GM18502 (cell line): Measurements from ENCODE around the gene FRMD4A.
"Not testable (repeated sequence)": the region's sequence is repeated elsewhere in the genome, so short reads cannot be mapped to it uniquely, and the experiment has no call there.

ENCODE experiments used
- ATAC-seq: cut with Tn5 transposase; IDR thresholded peaks from one replicate; pipeline ENCODE4 v1.9.1; 2021; ENCODE audit warnings: mild to moderate bottlenecking; ENCODE audit not compliant: unreplicated experiment, poor library complexity

FRMD4A gene

DNA sequence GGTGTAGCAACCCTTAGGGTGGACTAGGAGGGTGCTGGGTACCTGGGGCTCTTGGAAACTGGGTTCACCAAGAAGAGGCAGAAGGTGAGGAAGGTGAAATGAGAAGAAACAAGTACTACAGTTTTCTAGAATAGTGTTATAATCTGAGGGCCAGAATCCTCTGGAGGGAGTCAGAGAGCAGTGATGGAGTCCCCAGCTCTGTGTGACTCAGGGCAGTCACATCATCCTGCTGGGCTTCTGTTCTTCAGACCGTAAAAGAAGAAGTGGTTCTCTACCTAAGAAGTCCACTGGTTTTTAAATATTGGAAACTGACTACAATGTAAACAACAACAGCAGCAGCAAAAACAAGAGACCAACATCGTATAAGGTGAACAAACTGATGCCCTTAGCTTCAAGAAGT, 546.7 kb downstream of the FRMD4A start:
- peak; percentile 50 for ATAC-seq

DNA sequence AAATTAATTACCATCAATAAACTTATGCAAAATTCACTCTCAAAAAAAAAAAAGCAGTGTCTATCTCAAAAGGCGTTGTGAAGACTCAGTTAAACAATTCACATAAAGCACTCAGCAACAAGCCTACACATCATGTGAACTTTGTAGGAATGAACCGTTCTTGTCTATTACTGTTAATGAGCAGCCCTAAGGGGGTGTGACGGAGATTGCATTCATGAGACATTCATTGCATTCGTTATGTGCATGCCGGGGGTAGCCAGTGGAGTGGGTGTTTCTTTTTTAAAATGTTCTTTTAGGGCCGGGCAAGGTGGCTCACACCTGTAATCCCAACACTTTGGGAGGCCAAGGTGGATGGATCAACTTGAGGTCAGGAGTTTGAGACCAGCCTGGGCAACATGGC, 551.0 kb downstream of the FRMD4A start:
- no peak for ATAC-seq

DNA sequence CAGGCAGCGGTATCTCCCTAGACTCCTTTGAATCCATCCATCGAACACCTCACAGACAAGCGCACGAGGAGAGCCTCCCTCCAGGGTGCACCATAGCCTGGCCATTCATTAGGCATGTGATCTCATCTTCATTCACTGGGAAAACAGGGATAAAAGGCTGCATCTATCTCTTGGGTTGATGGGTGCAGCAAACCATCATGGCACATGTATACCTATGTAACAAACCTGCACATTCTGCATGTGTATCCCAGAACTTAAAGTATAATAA, 552.1 kb downstream of the FRMD4A start:
- not testable (repeated sequence) for ATAC-seq

DNA sequence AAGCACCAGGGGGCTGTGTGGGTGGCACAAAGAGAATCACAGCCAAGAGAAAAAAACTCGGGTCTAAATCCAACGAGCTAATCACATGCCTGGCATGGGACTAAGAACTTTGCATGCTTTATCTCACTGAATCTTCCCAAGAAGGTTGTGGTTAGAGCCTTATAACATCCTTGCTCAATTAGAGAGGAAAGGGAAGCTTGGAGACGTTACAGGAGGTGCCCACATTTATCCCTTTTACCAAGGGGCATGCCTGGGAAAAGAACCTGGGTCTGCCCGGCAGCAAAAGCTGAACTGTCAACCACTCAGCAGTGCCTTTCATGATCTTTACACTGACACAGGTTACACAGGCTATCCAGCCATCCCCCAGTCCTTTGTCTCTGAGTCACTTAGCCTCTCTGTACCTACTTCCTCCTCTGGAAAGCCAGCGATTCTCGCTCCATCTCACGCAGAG, 553.8 kb downstream of the FRMD4A start:
- peak; percentile 78 for ATAC-seq

DNA sequence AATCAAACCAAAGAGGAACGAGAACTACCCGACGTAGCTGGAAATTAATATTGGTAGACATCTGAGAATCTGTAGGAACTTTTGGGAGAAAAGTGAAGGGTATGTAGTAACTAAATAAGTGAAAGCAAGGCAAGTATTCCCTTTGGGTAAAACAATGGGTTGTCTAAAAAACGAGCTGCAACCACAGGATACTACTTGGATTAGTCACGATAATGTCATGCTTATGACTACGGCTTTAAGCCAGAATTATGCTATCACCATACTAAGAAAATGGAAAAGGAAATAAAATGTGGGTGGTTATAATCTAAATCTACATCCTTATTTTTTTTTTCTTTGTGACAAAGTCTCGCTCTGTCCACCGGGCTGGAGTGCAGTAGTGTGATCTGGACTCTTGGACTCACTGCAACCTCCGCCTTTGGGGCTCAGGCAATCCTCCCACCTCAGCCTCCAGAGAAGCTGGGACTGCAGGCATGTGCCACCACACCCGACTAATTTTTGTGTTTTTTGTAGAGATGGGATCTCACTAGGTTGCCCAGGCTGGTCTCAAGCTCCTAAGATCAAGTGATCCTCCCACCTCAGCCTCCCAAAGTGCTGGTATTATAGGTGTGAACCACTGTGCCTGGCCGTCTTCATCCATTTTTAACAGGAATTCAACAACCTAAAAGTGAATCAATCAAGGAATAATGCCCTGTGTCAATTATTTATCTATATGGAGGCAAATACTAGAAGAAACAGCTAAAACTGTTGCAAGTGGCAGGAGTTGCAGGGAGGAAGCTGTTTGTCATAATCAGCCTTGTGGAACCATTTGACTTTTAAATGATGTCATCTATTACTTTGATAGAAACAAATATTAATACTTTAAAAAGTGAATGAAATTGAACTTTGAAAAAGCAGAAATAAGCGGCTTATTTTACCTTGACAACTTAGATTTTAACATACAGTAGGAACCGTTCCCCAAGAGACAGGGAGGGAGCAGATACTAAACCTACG, 554.6 kb downstream of the FRMD4A start:
- ATAC-seq: no peak

DNA sequence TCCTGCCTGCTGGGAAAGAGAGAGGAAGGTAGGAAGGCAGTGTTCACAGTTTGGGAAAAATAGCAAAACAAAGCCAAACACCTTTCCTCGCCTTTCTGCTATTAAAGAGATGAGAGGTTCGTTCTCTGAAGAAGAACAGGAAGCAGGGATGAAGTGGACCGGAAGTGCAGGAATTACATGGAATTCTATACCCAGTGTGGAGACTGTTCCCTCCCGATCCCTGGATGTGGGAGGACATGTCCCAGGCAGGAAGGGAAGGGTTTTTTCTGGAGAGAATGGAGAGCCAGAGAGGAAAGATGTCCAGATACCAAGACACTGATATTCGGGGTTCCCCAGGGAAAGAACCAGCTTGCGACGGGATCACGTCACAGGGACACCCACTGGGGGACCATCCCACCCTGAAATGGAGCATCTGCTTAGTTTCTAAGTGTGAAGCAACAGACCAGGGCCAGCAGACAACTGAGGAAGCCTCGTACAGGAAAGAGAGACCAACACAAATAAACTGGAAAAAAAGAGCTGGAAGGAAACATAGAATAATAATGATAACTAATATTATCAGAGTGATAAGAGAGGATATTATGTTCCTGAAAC, 556.3 kb downstream of the FRMD4A start:
- ATAC-seq: no peak

DNA sequence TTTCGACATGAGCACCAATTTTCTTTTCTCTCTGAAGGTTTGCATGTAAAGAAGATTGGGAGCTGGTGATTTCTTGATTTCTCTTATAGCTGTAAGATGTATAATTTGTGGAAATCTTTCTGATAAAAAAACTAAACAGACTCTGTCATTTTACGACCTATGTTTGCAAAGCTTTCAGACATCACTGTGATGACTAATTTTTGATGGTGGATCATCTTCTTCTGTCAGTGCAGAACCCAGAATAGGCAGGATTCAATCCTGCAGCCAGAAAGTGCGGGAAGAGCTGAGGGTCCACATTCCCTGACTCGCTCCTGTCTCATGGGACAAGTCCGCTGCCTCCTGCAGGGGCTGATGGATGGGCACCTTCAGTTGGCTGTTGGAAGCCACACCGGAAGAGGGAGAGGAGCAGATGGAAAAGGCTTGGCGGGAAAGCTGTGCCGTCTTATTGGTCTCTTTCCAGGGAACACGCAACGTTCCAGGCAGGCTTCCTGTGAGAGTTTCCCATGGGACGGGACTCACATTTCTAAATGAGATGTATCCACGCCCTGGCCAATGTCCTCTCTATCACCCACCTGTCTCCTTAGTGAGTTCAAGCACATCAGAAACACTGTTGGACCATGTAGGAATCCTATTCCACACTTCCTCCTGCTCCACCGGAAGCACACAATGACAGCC, 557.1 kb downstream of the FRMD4A start:
- no peak for ATAC-seq

DNA sequence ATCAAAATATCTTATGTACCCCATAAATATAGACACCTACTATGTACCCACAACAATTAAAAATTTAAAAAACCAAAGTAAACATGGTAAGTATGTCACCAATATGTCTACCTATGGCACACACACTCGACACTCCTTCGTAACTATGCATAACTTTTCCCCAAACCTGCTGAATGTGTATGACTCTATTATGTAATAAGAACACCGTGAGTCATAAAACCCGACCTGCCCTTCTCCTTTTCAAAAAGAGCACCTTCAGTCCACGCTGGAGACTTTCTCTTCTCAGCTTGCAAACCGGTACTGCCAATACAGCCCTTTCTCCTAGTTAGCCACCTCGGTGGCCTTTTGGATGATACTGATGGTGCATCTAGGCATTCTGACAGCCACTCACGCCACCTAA, 557.7 kb downstream of the FRMD4A start:
- no peak for ATAC-seq

DNA sequence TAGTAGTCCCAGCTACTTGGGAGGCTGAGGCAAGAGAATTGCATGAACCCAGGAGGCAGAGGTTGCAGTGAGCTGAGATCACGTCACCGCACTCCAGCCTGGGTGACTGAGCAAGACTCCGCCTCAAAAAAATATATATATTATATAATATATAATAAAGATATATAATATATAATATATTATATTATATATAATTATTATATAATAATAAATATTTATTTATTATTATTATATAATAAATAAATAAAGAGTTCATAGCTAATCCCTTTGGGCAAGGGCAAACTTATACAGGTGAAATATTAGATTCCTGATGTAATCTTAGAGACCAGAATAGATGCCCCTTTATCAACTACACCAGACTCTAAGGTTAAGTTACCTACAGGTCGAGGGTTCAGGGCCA, 558.7 kb downstream of the FRMD4A start:
- no peak for ATAC-seq

DNA sequence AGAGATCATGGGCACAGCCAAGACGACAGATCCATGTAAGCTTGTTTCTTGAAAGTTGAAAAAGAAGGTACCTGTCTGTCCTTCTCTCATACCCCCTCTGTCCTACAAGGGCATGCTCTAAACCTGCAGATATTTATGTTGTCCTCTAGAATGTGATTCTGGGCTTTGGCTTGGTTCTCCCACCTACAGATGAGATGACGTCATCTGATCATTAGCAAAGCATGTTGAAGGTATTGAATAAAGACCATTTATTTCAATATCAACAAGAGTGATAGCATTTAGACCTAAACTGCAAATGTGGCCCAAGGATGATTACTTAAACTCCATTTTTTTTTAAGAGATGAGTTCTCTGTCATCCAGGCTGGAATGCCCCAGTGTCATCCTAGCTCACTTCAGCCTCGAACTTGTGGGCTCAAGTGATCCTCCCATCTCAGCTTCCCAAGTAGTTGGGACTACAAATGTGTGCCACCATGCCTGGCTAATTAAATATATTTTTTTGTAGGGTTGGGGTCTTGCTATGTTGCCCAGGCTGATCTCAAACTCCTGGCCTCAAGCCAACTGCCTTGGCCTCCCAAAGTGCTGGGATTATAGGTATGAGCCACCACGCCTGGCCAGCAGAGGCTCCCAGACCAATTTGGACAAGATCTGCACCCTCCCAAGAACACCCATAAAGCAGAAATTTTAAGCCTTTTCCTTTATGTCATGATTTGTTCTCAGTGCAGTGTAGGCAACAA, 559.8 kb downstream of the FRMD4A start:
- ATAC-seq: no peak

DNA sequence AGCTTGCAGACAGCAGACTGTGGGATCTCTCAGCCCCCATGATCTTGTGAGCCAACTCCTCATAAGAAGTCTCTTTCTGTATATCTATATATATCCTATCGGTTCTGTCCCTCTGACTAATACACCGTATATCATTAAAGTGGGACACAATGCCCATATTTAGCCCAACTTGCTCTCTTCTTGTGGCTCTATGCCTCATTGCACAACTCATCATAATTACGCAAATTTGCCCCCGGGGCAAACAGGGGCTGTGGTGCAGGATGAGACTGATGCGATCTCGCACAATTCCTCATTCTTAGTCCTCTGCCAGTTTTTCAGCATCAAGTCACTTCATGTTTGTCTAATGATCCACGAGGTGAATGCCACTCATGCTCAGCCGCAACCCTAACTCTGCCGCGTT, 560.8 kb downstream of the FRMD4A start:
- ATAC-seq: peak; percentile 72

DNA sequence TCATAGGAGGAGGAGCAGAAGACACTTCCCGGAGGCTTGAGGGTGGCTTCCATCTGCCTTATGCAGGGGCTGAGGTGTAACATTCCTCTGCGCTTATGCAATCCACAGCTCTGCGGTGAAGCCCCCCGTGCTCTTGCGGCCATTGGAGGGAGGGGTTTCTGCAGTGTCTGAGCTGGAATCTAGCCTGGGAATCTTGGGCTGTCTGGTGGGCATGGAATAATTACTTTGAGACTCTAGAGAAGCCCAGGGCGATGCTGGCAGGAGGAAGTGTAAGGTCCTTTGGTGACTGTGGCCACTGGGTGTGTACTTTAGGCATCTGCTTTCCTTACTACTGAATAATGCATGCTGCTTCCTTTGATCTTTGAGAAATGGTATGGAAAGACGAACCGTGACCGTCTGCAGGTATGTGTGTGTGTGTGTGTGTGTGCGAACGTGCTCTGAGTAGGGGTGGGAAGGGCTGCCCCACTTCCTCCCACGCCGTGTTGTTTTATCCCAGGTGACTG, 563.0 kb downstream of the FRMD4A start:
- no peak for ATAC-seq

DNA sequence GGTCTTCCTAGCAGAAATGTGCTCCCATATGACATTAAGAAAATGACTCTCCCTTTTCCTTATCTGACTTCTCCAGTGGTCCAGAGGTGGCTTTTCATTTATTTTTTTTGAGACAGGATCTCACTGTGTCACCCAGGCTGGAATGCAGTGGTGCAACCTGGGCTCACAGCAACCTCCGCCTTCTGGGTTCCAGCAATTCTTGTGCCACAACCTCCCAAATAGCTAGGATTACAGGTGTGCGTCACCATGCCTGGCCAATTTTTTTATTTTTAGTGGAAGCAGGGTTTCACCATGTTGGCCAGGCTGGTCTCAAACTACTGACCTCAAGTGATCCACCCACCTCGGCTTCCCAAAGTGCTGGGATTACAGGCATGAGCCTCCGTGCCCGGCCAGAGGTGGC, 563.6 kb downstream of the FRMD4A start:
- not testable (repeated sequence) for ATAC-seq

DNA sequence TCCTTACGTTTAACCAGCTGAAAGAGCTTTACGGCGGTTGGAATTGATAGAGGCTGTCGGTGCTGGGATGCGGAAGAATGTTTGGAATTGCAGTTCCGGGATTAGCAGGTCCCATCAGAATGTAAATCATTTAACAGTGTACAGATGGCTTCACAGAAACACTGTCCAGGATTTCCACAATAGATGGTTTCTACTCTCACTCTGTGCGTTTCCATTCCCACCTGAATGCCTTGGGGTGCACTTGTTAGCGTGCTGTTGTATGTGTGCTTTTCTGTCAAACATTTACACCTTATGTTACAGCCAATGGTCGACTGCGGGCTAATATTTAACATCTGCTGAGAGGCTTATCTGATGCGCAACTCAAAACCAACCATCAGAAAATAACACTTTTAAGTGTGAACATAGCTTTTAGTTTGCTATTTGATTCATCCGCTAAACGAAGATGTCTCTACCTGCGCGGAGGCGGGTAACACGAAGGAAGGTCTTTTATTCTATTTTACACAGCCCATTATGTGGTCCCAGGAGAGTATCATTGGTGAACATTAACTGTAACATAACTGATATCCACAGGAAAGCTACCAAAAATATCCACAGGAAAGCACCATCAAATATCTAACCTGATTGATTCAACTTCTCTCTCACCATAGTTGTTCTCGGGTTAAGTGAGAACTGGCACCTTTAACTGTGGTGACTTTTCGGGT, 564.9 kb downstream of the FRMD4A start:
- ATAC-seq: no peak

DNA sequence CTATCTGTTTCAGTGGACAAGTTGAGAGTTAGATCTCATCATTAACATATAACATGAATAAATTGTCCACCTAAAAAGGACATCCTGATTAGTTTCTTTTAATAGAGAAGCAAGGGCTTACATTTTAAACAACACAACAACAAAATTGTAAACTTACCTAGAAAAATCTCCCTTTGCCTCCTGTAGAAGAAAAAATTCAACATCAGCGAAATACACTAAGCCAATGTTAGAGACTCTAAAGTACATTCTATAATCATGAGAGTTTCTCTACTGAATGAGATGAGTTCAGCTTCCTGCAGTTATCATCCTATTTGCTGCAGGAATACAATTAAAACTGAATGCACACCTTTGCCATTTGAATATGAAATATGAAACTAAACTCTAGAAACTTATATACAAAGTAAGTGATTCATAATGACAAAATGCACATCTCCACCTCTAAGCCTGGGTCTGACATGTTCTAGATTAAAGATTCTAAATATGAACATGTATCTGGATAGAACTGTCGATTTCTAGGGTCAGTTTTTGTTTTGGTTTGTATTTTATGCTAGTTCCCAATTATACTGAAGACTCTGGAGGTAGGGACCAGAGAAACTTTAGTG, 569.1 kb downstream of the FRMD4A start:
- ATAC-seq: no peak

DNA sequence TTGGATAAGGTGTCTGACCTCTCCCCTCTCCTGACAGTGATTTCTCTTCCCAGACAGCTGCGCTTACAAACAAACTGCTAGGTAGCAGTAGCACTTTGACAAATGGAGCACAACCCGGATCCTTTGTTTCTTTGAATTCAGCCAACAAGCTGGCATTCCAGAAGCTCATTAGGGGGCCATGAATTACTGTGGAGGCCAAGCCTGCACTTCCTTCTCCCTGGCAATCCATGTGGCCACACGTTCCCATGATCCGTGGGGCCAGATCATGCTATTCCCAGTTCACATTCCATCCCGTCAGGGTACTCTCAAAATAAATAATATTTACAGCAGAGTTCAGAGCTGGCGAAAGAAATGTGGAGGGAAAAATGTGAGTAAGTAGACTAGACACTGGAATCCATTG, 571.6 kb downstream of the FRMD4A start:
- ATAC-seq: no peak

DNA sequence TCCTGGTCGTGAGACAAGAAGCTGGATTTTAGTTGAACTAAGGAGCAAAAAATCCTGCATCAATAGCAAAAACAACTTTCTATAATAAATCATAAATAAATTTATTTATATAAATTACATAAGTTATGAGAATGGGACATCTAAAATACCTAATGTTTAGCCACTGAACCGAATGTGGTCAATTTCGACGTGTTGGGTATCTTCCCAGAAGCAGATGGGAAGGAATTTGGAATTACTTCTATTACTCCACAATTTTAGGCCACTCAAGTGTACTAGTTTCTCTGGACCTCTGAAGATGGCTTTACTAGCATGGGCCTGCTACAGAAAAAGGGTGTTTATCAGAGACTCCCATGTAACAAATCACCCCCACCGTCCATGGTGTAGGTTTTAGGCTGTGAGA, 572.0 kb downstream of the FRMD4A start:
- no peak for ATAC-seq

DNA sequence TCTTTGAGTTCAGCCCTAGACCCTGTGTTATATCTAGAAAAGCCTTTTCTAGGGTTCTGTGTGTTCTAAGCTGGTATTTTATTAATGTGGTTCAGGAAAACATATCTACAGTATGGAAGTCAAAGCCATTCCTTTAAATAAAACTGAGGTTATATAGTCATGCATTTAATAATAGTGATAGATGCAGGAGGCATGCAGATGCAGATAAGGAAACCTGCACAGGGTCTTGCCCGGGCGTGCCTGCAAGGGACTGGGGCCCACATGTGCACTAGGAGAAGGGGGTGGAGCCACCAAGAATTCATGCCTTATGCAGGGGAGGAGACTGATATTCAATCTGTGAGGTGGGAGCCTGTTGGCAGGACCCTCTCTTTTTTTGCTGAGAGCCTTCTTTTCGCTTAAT, 572.4 kb downstream of the FRMD4A start:
- ATAC-seq: no peak

DNA sequence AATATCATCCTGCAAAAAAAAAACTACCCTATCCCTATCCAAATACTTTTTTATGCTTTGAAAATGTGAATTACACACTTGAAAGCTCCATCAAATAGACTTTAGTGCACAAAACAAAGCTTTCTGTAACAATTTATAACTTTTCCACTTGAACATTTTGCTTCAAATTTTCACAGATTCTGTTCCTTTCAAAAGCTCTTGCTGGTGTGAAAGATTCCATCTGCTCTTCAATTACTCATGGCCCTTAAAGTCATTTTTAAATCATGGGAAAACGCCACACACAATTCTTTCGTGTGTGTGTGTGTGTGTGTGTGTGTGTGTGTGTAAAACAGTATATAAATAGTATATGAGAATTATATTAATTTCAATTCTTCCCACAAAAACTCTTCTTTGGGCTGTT, 576.4 kb downstream of the FRMD4A start:
- ATAC-seq: no peak
